GM23338 (cell line): Measurements from ENCODE around the gene PRRT1. TPM values are rescaled to one million over a fixed set of nuclear protein-coding genes. Genes with fewer than 3 reads are reported as not detected.
A peak's percentile ranks its signal among the peaks of the same experiment; 100 is the strongest.
"Not testable (repeated sequence)": the region's sequence is repeated elsewhere in the genome, so short reads cannot be mapped to it uniquely, and the experiment has no call there.

Experiments
- ATAC-seq: fragments of 200-7000 bp; cut with Tn5 transposase; 3 replicates; pipeline ENCODE4 v1.9.1; 2020
- DNase-seq: peaks from one replicate; pipeline ENCODE4 v3.0.0-alpha.2; 2015; ENCODE audit warnings: low spot score
- H2AFZ ChIP-seq: fragments of 200-600 bp; sonication (generic); 2 replicates; pipeline ENCODE4 v1.8.0; 2016; ENCODE audit warnings: antibody characterized with exemption, mild to moderate bottlenecking, moderate library complexity
- H3F3A ChIP-seq: fragments of 200-600 bp; sonication (generic); replicated peaks from 2 replicates; pipeline ENCODE4 v1.8.0; 2017; ENCODE audit warnings: antibody characterized with exemption, mixed run types, low read depth
- H3K27ac ChIP-seq: fragments of 200-600 bp; sonication (generic); 2 replicates; pipeline ENCODE4 v1.6.1; 2016; ENCODE audit warnings: low read depth
- H3K27me3 ChIP-seq: fragments of 200-600 bp; sonication (generic); 2 replicates; pipeline ENCODE4 v1.8.0; 2016; ENCODE audit warnings: mild to moderate bottlenecking, mixed run types, moderate library complexity; ENCODE audit not compliant: insufficient read depth
- H3K36me3 ChIP-seq: fragments of 200-600 bp; sonication (generic); 2 replicates; pipeline ENCODE4 v1.8.0; 2016; ENCODE audit warnings: mild to moderate bottlenecking; ENCODE audit not compliant: insufficient read depth
- H3K4me1 ChIP-seq: fragments of 200-600 bp; sonication (generic); 2 replicates; pipeline ENCODE4 v1.8.0; 2016; ENCODE audit warnings: mild to moderate bottlenecking, moderate library complexity; ENCODE audit not compliant: insufficient read depth
- H3K4me2 ChIP-seq: fragments of 200-600 bp; sonication (generic); 2 replicates; pipeline ENCODE4 v1.7.1; 2017; ENCODE audit warnings: mixed run types
- H3K4me3 ChIP-seq: fragments of 200-600 bp; sonication (generic); 2 replicates; pipeline ENCODE4 v1.6.1; 2016; ENCODE audit warnings: mixed run types
- H3K79me2 ChIP-seq: fragments of 200-600 bp; sonication (generic); replicated peaks from 2 replicates; pipeline ENCODE4 v1.8.0; 2017; ENCODE audit warnings: mild to moderate bottlenecking; ENCODE audit not compliant: insufficient read depth
- H3K9me2 ChIP-seq: fragments of 200-600 bp; sonication (generic); 2 replicates; pipeline ENCODE4 v1.8.0; 2017; ENCODE audit not compliant: insufficient read depth
- H4K20me1 ChIP-seq: fragments of 200-600 bp; sonication (generic); replicated peaks from 2 replicates; pipeline ENCODE4 v1.8.0; 2017; ENCODE audit warnings: mild to moderate bottlenecking; ENCODE audit not compliant: insufficient read depth
- H3K27ac Mint-ChIP-seq: 2 replicates; pipeline ENCODE4 v1.8.0; 2020; ENCODE audit warnings: inconsistent platforms, mild to moderate bottlenecking, moderate library complexity, mixed read lengths
- H3K27me3 Mint-ChIP-seq: 3 replicates; pipeline ENCODE4 v1.8.0; 2022; ENCODE audit warnings: low read depth, mild to moderate bottlenecking, moderate library complexity, mixed read lengths, inconsistent platforms; ENCODE audit not compliant: insufficient read depth, poor library complexity
- H3K36me3 Mint-ChIP-seq: 3 replicates; pipeline ENCODE4 v1.8.0; 2021; ENCODE audit warnings: low read depth, mild to moderate bottlenecking, inconsistent platforms, moderate library complexity, mixed read lengths
- H3K4me1 Mint-ChIP-seq: 3 replicates; pipeline ENCODE4 v1.8.0; 2020; ENCODE audit warnings: mild to moderate bottlenecking, inconsistent platforms, mixed read lengths
- H3K4me3 Mint-ChIP-seq: 3 replicates; pipeline ENCODE4 v1.8.0; 2021; ENCODE audit warnings: moderate library complexity, mild to moderate bottlenecking, inconsistent platforms, mixed read lengths
- H3K9me3 Mint-ChIP-seq: 3 replicates; pipeline ENCODE4 v1.8.0; 2020; ENCODE audit warnings: moderate library complexity, mild to moderate bottlenecking, inconsistent platforms, mixed read lengths
- CTCF ChIP-seq, 2 experiments: fragments of 200-600 bp in 1 of 2; sonication (generic) in 1 of 2; conservative IDR thresholded peaks; 2 replicates each; pipeline versions ENCODE4 v1.5.1 to v1.6.1; 2016 to 2017; ENCODE audit warnings: antibody characterized with exemption in 2 of 2, low read depth in 2 of 2, mild to moderate bottlenecking in 2 of 2, moderate library complexity in 1 of 2
- ETS1 ChIP-seq: IDR thresholded peaks from 2 replicates; pipeline ENCODE4 v1.6.1; 2016; ENCODE audit warnings: antibody characterized with exemption
- EZH2phosphoT487 ChIP-seq: fragments of 200-600 bp; sonication (generic); IDR thresholded peaks from one replicate; pipeline ENCODE4 v1.8.1; 2018; ENCODE audit warnings: antibody characterized with exemption; ENCODE audit not compliant: unreplicated experiment
- JUNB ChIP-seq: IDR thresholded peaks from one replicate; pipeline ENCODE4 v1.6.1; 2016; ENCODE audit warnings: antibody characterized with exemption; ENCODE audit not compliant: unreplicated experiment
- NANOG ChIP-seq: IDR thresholded peaks from 2 replicates; pipeline ENCODE4 v1.6.1; 2016; ENCODE audit warnings: antibody characterized with exemption, borderline replicate concordance
- polyA plus RNA-seq: library from polyadenylated mRNA; unstranded; fragments of >200 nt; fragmentation: Nextera tagmentation; extraction: Ambion mirVana; gene quantifications from 2 replicates; pipeline ENCODE4 v1.2.1, GENCODE V29; 2016
- total RNA-seq: library from RNA; depleted of rRNA; stranded (reverse); fragments of >200 nt; shearing (Covaris generic); gene quantifications from 2 replicates; pipeline ENCODE4 v1.2.3, GENCODE V29; 2014
- TF ChIP-seq, protein P1 (sequence below): IDR thresholded peaks from one replicate; pipeline ENCODE4 v1.6.1; 2018; ENCODE audit warnings: antibody characterized with exemption; ENCODE audit not compliant: unreplicated experiment

Gene PRRT1
- total and polyA plus RNA-seq, 2 experiments from 2014 or later = 2.7 TPM; not detected in 1

DNA sequence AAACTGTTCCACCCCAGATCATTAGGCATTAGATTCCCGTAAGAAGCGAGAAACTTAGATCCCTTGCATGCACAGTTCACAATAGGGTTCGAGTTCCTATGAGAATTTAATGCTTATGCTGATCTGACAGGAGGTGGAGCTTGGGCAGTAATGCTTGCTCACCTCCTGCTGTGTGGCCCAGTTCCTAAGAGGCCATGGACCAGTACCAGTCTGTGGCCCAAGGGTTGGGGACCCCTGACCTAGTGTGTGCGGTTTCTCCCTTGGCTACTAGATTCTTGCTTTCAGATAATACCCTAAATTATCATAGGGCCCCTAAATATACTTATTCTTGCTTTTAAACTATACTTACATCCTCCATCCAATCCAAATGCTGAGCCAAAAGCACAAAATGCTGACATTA is 42.6 kb upstream of the PRRT1 start:
- no peaks in the 10 kb centered on the region for H3K36me3 Mint-ChIP-seq
- DNase-seq (no peak), ATAC-seq (no peak)
- Histone ChIP-seq H3K4me2 (peak overlapping the region; percentile 75), H4K20me1 (no peaks in the 10 kb centered on the region), H3F3A (peaks cover 21% of the 10 kb centered on the region), H2AFZ (no peak overlapping the region), H3K79me2 (peaks cover 3% of the 10 kb centered on the region; the same call in 1 of the 2 replicates), H3K27me3 (no peaks in the 10 kb centered on the region), H3K4me1 (peaks cover 55% of the 10 kb centered on the region), H3K27ac (peak overlapping the region; percentile 97; the same call in 1 of the 2 replicates), H3K9me2 (no peaks in the 10 kb centered on the region), H3K4me3 (peak overlapping the region; percentile 49; the same call in 1 of the 2 replicates), H3K36me3 (no peaks in the 10 kb centered on the region)
- no peaks in the 10 kb centered on the region; the same call in 2 of the 3 replicates for H3K9me3 Mint-ChIP-seq
- TF ChIP-seq NANOG (no peak), CTCF (conservative IDR thresholded peaks at IDR 0.05; ENCODE audit: low read depth in 2 of 2) (no peak), JUNB (no peak), ETS1 (no peak), EZH2phosphoT487 (no peak)
- TF ChIP-seq, protein P1, sequence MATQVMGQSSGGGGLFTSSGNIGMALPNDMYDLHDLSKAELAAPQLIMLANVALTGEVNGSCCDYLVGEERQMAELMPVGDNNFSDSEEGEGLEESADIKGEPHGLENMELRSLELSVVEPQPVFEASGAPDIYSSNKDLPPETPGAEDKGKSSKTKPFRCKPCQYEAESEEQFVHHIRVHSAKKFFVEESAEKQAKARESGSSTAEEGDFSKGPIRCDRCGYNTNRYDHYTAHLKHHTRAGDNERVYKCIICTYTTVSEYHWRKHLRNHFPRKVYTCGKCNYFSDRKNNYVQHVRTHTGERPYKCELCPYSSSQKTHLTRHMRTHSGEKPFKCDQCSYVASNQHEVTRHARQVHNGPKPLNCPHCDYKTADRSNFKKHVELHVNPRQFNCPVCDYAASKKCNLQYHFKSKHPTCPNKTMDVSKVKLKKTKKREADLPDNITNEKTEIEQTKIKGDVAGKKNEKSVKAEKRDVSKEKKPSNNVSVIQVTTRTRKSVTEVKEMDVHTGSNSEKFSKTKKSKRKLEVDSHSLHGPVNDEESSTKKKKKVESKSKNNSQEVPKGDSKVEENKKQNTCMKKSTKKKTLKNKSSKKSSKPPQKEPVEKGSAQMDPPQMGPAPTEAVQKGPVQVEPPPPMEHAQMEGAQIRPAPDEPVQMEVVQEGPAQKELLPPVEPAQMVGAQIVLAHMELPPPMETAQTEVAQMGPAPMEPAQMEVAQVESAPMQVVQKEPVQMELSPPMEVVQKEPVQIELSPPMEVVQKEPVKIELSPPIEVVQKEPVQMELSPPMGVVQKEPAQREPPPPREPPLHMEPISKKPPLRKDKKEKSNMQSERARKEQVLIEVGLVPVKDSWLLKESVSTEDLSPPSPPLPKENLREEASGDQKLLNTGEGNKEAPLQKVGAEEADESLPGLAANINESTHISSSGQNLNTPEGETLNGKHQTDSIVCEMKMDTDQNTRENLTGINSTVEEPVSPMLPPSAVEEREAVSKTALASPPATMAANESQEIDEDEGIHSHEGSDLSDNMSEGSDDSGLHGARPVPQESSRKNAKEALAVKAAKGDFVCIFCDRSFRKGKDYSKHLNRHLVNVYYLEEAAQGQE = no peak
- H3K27me3 Mint-ChIP-seq = peaks cover 19% of the 10 kb centered on the region
- peak overlapping the region; percentile 99; the same call in 1 of the 2 replicates for H3K27ac Mint-ChIP-seq
- peak overlapping the region; percentile 95 for H3K4me3 Mint-ChIP-seq
- H3K4me1 Mint-ChIP-seq = peaks cover 57% of the 10 kb centered on the region

DNA sequence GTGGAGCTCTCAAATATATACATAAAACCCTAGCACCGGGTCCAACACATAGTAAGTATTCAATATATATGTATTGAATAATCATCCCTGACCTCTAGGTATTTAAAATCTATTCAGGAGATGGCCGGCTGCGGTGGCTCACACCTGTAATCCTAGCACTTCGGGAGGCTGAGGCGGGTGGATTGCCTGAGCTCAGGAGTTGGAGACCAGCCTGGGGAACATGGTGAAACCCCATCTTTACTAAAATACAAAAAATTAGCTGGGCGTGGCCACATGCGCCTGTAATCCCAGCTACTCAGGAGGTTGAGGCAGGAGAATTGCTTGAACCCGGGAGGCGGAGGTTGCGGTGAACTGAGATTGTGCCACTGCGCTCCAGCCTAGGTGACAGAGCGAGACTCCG is 41.4 kb upstream of the PRRT1 start:
- H3K4me2 ChIP-seq = peak overlapping the region; percentile 78
- 0 out of 2 replicates have a peak overlapping the region, but pooled peaks have one; percentile 28 for H3K27ac ChIP-seq
- Mint-ChIP-seq H3K4me3 (peak overlapping the region; percentile 54; the same call in 1 of the 3 replicates), H3K27ac (peak overlapping the region; percentile 81), H3K36me3 (peaks cover 11% of the 10 kb centered on the region), H3K4me1 (peaks cover 66% of the 10 kb centered on the region), H3K27me3 (peaks cover 27% of the 10 kb centered on the region)
- not testable (repeated sequence) for H2AFZ ChIP-seq, H3K36me3 ChIP-seq, H4K20me1 ChIP-seq, H3K9me3 Mint-ChIP-seq, ATAC-seq, H3K9me2 ChIP-seq, H3K27me3 ChIP-seq, DNase-seq
- peak overlapping the region; percentile 43 for H3K4me3 ChIP-seq
- H3K4me1 ChIP-seq = peaks cover 61% of the 10 kb centered on the region
- H3K79me2 ChIP-seq = peaks cover 12% of the 10 kb centered on the region
- peaks cover 21% of the 10 kb centered on the region for H3F3A ChIP-seq
